Measurements from ENCODE around the gene FGF11.

DNA sequence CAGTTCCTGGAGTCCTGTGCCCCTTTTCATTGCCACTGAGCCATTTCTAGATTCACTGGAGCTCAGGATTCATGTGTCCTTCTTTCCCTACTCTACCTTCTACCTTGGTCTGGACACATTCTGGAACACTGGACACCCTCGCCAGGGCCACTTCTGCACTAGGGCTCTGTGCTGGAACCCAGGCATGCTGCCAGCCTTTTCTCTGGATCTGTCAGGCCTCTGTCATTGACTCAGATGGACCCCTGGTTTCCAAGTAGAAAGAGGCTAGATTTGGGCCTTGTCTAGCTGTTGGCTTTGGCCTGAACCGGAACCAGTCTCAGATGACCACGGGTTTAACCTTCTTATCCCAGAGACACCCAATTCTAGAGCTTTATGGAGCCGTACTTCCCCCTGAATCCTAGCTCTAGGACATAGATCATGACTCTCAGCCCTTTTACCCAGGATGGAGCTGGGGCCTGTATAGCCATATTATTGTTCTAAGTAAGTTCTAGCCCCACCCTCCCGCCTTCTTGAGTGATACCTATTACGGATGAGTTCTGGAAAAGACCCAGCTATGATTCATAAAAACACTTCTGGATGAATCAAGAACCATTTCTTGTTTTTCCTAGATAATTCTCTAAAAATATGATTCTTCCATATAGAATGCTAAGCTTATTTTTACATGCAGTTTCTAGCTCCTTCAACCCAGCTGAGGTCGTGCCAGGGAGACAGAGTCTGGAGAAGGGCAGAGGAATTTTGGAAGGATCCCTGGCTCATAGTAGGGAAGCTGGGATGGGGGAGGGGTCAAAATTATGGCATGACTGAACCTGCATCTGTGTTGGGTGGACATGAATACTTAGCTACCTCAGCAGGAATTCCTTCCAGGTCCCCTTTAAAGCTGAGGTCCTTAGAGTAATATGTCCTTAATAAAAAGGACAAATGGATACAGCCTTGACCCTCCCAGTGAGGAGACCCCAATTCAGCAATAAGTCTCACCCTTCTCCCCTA, 4.5 kb downstream of the FGF11 start:
- TF ChIP-seq POLR2A (IDR thresholded peaks at IDR 0.05) (no peak), POLR2AphosphoS5 (IDR thresholded peaks at IDR 0.05) (no peak), EP300 (IDR thresholded peaks at IDR 0.05) (no peak)
- TF ChIP-seq, protein P1, sequence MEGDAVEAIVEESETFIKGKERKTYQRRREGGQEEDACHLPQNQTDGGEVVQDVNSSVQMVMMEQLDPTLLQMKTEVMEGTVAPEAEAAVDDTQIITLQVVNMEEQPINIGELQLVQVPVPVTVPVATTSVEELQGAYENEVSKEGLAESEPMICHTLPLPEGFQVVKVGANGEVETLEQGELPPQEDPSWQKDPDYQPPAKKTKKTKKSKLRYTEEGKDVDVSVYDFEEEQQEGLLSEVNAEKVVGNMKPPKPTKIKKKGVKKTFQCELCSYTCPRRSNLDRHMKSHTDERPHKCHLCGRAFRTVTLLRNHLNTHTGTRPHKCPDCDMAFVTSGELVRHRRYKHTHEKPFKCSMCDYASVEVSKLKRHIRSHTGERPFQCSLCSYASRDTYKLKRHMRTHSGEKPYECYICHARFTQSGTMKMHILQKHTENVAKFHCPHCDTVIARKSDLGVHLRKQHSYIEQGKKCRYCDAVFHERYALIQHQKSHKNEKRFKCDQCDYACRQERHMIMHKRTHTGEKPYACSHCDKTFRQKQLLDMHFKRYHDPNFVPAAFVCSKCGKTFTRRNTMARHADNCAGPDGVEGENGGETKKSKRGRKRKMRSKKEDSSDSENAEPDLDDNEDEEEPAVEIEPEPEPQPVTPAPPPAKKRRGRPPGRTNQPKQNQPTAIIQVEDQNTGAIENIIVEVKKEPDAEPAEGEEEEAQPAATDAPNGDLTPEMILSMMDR (IDR thresholded peaks at IDR 0.05): no peak

Data from stomach (tissue), 4 donors.